ENCODE results near the gene KCNT2.
"Not testable (repeated sequence)": the region's sequence is repeated elsewhere in the genome, so short reads cannot be mapped to it uniquely, and the experiment has no call there.

KCNT2 gene

GRCh38 chr1:196319301-196319700 is 288.9 kb downstream of the KCNT2 start:
- no peak for DNase-seq (ENCODE audit: low read depth in 3 of 3)

- DNase-seq (ENCODE audit: low read depth in 3 of 3): no peak
These were observed 290.4 kb downstream of the KCNT2 start for GRCh38 chr1:196317535-196318522.

DNA sequence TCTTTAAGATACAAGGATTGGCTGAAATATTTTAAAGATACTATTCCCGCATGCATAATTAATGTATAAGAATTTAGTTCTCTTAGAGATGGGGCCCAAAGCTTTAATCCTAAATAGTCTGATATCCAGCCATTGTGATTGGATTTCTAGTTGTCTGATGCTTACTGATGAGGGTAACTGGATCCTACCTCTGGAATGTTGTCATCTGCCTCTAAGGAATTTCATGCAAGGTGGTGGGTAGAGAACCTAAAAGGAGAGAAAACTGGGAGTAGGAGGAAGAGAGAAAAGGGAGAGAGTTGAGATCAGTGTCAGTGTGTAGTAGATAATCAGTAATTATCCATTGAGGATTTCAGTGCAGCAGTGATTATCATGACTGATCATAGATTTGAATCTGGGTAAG is 295.5 kb downstream of the KCNT2 start:
- no peak for DNase-seq (ENCODE audit: low read depth in 3 of 3)

- DNase-seq (ENCODE audit: low read depth in 3 of 3): no peak
These were observed 298.9 kb downstream of the KCNT2 start for GRCh38 chr1:196309386-196309785.

DNA sequence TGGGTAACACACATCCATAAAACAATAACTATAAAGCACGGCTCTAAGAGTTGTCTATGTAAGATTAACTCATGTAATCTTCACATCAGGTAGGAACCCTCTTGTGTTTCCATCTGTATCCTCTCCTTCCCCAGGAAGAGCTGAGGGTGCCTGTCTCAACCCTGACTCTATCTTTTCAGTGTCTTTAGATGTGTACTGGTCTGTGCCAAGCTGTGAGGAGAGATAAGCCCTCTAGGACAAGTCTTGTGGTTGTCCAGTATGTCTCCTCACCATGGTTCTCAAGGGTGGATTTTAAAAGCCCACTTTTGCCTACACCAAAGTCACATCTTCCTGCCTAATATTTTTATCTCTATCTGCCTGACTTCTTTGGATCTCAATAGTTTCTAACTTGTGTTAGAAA is 300.1 kb downstream of the KCNT2 start:
- DNase-seq (ENCODE audit: low read depth in 3 of 3): no peak

- DNase-seq (ENCODE audit: low read depth in 3 of 3): no peak
These were observed 301.8 kb downstream of the KCNT2 start for GRCh38 chr1:196306421-196306820.

- DNase-seq (ENCODE audit: low read depth in 3 of 3): no peak
These were observed 303.0 kb downstream of the KCNT2 start for GRCh38 chr1:196305216-196305615.

GRCh38 chr1:196302981-196303380 is 305.3 kb downstream of the KCNT2 start:
- no peak for DNase-seq (ENCODE audit: low read depth in 3 of 3)

GRCh38 chr1:196302420-196302819 is 305.8 kb downstream of the KCNT2 start:
- DNase-seq (ENCODE audit: low read depth in 3 of 3): no peak

GRCh38 chr1:196295766-196296165 is 312.5 kb downstream of the KCNT2 start:
- no peak for DNase-seq (ENCODE audit: low read depth in 3 of 3)

DNA sequence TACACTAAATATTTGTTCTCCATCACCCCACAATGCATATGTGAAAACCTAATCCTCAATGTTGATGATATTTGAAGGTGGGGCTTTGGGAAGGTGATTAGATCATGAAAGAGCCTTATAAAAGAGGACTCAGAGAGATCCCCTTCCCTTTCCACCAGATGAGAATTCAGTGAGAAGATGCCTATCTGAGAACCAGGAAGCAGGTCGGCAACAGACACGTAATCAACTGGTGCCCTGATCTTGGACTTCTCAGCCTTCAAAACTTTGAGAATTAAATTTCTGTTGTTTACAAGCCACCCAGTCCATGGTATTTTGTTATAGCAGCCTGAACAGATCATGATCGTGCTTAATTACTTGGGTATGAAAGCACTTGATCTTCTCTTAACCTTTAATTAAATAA is 329.4 kb downstream of the KCNT2 start:
- no peak for DNase-seq (ENCODE audit: low read depth in 3 of 3)

DNA sequence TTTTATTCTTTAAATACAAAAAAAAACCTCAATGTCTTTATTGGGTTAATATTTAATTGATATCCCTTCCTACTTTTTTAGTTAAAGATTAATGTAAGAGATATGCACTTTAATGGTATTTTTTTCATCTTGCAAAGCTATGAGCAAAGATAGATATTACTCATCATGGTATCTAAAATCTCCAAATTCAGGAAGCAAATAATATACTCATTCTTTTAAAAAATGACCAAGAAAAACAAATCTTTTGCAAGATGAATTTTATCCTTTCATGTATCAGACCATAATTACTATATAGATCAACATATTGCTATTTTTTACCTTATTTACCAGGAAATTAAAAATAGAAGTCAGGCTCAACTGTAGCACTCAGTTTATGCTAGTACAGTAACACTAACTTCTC is 330.4 kb downstream of the KCNT2 start:
- no peak for DNase-seq (ENCODE audit: low read depth in 3 of 3)

DNA sequence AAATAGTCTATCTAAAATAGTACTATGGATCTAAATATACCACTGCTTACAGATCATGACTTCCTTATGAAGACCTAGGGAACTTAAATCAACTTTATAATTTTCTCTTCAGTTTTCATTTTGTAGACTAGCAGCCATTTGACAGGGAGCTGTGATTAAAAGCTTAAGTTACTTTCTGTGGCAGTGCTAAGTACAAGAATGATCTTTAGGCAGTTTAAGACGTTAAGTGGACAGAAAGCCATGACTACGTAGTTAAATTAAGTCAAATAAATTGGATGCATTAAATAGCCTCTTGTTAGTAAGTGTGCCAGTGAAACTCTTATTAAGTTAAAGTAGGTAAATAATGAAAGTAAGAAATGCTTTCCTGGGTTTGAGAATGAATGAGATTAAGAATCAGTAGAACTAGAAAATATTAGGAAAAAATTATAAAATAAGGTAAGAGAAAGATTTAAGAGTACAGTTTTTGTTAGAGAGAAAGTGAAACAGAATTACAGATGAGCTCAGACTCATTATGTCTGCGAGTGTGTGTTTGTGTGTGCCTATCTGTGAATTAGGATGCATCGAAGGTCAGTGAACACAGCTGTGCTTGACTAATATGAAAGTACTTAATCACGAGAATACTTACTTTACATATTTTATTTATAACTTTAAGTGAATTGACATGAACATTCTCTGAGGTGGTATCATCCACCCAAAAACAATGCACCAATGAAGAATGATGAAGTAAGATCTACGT is 336.9 kb downstream of the KCNT2 start:
- no peak for DNase-seq (ENCODE audit: low read depth in 3 of 3)

DNA sequence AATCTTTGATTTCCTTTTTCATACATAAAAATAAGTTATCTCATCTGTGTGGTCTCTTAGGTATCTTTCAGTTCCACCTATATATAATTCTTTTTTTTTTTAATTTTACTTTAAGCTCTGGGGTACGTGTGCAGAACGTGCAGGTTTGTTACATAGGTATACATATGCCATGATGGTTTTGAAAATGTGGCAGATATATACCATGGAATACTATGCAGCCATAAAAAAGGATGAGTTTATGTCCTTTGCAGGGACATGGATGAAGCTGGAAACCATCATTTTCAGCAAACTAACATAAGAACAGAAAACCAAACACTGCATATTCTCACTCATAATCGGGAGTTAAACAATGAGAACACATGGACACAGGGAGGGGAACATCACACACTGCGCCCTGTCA is 345.2 kb downstream of the KCNT2 start:
- DNase-seq (ENCODE audit: low read depth in 3 of 3): not testable (repeated sequence)

DNA sequence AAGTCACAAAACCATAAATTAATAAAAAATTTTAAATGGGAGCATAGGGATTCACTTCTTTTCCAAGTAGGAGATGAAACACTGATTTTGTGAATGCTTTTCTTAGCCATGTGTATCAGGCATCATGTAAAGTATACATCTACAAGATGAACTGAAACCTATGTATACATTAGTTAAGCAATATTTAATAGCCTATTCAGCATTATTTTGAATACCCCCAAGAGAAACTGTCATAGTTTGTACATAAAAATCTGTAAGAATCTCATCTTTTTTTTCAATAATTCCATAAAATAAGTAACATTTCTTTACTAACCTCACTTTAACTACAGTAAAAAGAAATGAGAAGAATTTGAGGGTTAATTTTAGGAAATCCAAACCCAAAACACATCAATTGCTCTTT is 348.0 kb downstream of the KCNT2 start:
- DNase-seq (ENCODE audit: low read depth in 3 of 3): no peak

- no peak for DNase-seq (ENCODE audit: low read depth in 3 of 3)
These were observed 348.9 kb downstream of the KCNT2 start for GRCh38 chr1:196259316-196259715.

DNA sequence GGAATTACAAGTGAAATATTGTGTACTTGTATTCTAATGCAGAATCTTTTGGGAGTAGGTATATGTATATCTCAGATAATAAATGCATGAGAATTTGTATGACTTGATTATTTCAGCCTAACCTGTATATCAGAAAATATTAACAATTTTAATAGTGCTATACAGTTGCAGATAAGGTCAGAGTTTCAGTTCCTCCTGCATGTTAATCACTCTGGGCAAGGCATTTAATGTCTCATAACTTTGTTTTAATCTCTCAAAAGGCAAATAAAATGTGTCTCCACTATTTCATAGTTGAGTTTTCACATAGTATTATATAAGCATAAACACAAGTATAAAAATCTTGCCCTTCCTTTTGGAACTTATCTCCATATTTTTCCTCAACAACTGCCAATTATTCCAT is 352.5 kb downstream of the KCNT2 start:
- DNase-seq (ENCODE audit: low read depth in 3 of 3): no peak

DNA sequence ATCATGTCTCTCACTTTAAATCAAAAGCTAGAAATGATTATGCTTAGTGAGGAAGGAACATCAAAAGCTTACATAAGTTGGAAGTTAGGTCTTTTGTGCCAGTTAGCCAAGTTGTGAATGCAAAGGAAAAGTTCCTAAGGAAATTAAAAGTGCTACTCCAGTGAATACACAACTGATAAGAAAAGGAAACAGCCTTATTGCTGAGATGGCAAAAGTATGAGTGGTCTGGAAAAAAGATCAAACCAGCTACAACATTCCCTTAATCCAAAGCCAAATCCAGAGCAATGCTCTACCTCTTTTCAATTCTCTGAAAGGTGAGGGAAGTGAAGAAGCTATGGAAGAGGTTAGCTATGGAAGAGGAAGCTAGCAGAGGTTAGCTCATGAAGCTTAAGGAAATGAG is 378.7 kb downstream of the KCNT2 start:
- DNase-seq (ENCODE audit: low read depth in 3 of 3): no peak

- DNase-seq (ENCODE audit: low read depth in 3 of 3): no peak
These were observed 393.4 kb downstream of the KCNT2 start for GRCh38 chr1:196214866-196215265.

DNA sequence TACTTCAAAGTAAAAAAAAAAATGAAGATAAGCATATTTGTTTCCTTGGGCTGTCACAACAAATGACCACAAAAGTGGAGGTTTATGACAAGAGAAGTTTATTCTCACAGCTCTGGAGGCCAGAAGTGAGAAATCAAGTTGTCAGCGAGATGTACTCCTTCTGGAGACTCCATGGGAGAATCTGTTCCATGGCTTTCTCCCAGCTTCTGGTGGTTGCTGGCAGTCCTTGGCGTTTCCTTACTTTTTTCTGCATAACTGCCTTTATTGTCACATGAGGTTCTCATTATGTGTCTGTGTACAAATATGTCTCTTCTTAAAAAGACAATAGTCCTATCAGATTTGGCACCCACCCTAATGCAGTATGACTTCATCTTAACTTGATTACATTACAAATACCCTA is 398.3 kb downstream of the KCNT2 start:
- no peak for DNase-seq (ENCODE audit: low read depth in 3 of 3)

- DNase-seq (ENCODE audit: low read depth in 3 of 3): no peak
These were observed 399.0 kb downstream of the KCNT2 start for GRCh38 chr1:196209265-196209664.

DNA sequence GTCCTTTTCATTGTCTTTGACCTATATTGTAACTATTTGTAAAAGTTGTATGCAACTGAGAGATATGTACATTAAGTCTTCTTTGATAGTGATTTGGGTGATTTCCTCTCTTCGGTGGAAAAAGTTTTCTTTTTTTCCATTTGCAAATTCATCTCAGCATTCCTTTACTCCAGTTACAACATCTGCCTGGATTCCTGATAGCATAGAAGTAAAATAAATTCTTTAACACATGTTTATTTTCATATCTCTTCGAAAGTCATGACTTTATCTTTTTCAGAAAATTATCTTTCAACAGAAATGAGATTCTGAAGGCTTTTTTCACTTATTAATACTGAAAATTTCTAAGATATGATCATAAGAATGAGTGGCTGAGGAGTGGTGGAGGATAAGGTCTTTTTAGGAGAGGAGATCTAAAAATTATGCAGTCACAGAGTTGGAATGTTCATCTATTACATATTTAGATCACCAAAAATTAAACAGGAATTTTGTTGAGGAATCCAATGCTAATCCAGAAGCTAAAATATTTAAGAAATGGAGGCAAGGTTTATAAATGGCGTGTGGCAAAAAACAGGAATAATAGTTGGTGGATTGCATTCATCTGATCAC is 400.5 kb downstream of the KCNT2 start:
- DNase-seq (ENCODE audit: low read depth in 3 of 3): no peak

DNA sequence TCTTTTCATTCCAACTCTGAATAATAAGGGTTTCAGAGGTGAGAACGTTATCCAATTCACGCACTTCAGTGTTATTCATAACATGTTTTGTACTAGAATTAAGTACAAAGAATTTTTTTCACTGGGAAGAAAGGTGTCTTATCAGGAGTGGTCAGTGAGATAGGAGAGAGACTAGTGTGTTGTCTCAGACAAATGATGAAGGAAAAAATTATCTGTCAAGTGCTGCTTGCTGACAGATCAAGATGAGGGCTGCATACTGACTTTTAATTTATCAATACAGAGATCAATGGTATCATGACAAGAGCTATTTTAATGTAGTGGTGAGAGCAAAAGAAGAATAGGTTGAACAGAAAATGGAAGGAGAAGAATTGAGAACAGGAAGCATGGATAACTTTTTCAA is 402.4 kb downstream of the KCNT2 start:
- no peak for DNase-seq (ENCODE audit: low read depth in 3 of 3)
